ENCODE measurements around the gene SCFD2. TPM values are rescaled to one million over a fixed set of nuclear protein-coding genes. Genes with fewer than 3 reads are reported as not detected.

SCFD2 gene
- total and polyA plus RNA-seq, 2 of the 8 experiments (the other 6 are each of a cell fraction or from before 2014, with no cell fraction given) = 6.2 to 10.2 TPM

DNA sequence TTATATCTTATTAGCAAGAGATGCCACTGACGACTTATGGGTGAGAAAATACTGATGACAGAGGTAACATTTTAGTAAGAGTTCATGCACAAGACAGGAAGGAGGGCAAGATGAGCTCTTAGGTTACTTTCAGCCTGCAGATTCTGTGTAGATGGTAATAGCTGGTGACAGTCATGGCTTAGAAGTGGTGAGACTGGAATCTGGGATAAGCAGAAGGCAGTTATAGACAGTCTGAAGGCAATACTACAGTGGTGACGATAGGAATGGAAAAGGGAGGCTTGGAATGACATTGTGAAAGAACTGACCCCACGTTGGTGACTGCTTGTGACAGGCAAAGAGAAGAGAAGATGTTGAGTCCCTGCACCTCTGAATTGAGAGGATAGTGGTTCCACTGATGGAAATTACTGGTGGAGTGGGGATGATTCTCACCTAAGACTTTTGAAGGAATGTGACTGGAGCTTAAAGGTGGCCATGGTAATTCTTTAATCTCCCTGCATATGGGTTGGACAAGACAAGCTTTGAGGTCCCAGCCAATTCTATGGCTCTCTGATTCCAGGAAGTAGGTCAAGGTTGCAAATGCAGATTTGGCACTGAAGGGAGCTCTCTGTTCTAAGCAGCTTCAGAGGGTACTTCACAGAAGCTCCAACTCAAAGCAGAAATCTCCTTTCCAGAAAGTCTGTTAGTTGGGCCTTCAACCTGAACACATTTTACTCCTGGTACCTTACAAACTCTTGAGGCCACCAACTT is 404.0 kb downstream of the SCFD2 start (continued):
- no peak for TF ChIP-seq HDAC6 (IDR thresholded peaks at IDR 0.05; ENCODE audit: low read depth, low read length)
- TF ChIP-seq SIX5 (IDR thresholded peaks at IDR 0.05; ENCODE audit: low read depth, low read length) = no peak

All from H1 (cell line).